Endothelial cell of hepatic sinusoid (primary cell): ENCODE data around the gene TRMT11.

Experiments
- in situ Hi-C: cut with HindIII; loops from 2 replicates; pipeline ENCODE4 v1.10.0; 2017; ENCODE audit warnings: low sequenced_read_pairs

The TRMT11 gene

DNA sequence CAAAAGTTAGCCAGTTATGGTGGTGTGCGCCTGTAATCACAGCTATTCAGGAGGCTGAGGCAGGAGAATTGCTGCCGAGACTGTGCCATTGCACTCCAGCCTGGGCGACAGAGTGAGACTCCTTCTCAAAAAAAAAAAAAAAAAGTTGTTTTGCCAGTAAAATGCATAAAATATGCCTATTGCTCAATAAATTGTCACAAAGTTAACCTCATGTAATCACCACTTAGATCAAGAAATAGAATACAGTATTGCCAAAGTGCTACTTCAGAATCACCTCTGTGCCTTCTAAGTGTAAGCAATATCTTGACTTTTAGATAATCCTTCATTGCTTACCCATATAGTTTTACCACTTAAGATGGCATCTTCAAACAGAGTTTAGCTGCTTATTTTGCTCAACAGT lies 80.7 kb downstream of the TRMT11 start:
- in situ Hi-C loops, result no loop called here

DNA sequence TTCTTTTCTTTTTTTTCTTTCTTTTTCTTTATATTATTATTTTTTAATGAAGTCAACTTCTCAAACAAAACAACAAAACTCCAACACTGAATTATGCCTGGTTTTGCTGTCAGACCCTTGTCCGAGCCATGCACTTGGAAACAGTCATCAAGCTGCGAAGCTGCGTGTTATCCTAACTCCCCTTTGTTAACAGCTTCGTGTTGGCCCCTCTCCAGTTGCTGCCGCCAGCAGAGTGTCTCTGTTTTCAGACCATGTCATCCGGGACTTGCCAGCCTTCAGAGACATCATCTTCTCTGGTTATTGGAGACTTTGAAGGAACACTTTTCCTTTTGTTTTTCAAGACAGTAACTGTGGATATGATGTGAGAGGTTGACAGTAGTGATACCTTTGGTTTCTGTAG lies 83.1 kb downstream of the TRMT11 start:
- in situ Hi-C loops, result no loop called here

DNA sequence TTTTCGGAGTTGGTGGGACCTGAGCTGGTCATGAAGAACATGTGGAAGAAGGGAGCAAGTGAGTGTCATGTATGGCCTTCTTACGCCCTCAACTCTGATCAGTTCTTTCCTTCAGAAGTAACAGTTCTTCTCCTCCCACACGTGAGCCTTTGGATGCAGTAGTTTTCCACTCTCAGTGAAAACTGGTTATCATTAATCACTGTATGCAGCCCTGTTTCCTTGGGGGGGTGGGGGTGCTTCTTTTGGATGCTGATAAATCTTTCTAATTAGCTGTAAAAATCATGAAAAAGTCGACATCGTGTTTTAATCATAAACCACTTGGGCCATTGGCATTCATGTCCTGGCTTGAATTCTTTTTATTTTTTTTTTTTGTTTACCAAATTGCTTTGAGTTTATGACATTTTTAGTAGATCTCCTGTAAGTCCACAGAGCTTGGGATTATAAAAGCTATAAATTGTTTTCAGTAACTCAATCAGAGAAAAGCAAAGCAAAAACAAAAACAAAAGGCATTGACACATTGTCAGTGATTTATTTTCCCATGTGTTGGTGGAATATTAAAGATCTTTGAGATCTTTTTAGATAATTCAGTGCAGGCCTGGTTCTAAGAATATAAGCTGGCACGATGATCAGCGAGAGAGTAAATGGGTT lies 84.8 kb downstream of the TRMT11 start:
- in situ Hi-C loops, result no loop called here

DNA sequence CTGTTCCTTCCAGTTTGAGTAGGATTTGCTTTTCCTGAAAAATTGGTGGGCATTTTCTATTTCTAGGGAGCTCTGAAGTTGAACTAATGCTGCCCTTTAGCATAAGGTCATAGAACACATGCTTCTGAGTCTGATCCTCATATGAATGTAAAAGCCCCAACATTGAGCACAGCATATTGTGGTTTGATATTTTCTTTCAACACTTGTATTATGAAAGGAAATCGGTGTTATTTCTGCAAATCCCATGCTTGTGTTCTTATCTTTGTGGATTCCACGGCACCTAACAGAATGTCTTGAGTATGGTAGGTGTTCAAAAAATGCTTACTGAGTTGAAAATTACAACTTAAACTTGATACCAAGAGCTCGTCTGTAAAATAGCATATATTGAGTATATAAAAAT lies 85.8 kb downstream of the TRMT11 start:
- in situ Hi-C loops, result no loop called here

DNA sequence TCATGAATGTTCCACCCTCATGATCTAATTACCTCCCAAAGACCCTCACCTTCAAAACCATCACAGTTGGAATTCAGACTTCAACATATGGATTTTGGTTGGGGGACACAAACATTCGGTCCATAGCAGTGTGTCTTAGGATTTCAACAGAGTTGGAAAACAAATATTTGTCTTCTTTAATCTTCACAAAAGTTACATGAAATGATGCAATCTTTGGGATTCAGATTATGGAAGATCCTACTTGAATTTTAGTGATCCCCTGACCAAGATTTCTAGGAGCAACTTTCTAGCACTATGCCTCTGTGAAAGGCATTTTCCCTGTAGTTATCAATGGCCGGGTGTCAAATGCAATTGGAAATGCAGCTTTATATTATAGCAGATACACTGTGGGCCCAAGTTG lies 86.5 kb downstream of the TRMT11 start:
- in situ Hi-C loops, result no loop called here

DNA sequence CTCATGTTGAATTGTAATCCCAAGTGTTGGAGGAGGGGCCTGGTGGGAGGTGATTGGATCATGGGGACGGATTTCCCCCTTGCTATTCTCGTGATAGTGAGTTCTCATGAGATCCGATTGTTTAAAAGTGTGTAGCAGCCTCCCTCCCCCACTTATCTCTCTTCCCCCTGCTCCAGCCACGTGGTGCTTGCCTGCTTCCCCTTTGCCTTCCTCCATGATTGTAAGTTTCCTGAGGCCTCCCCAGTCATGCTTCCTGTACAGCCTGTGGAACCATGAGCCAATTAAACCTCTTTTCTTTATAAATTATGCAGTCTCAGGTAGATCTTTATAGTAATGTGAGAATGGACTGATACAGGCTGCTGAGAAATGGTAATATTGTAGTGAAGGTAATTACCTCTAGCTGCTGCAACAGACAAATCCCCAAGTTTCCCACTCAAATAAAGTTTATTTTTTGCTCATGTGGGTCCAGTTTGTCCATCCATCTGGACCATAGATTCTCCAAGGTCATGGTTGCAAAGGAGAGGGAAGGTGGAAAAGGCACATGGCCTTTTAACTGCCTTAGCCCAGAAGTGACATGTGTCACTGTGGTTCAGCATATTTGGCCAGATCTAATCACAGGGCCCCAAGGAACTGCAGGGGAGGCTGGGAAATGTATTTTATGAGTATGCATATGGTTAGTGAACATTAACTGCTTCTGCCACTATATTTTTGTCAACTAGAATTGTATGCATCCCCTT lies 89.2 kb downstream of the TRMT11 start:
- in situ Hi-C loops, result no loop called here

DNA sequence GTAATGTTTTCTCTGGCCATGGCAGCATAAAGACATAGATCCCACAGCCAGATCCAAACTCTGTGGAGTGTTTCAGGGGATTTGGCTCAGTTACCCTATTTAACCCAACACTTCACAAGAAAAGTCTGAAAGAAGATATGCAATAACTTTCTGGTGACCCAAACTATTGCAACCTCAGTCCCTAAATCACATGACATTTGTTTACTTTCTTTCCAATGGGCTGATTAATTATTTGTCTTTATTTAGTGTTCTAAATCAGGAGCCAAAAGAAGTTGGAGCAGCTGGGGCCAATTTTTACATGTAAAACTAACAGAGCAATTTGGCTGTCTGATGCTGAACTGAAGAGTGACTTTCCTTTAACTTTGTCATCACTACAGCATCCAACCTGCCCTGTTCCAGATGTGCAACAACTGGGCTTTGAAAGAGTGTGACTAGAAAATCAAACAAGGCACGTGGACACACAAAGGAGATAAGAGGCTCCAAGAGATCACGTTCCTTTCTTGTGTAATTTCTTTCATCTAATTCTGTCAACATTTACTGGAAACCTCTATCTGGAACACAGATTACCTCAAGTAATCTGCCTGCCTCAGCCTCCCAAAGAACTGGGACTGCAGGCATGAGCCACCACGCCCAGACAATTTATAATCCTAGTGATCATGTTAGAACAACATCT lies 90.8 kb downstream of the TRMT11 start:
- in situ Hi-C loops, result no loop called here

DNA sequence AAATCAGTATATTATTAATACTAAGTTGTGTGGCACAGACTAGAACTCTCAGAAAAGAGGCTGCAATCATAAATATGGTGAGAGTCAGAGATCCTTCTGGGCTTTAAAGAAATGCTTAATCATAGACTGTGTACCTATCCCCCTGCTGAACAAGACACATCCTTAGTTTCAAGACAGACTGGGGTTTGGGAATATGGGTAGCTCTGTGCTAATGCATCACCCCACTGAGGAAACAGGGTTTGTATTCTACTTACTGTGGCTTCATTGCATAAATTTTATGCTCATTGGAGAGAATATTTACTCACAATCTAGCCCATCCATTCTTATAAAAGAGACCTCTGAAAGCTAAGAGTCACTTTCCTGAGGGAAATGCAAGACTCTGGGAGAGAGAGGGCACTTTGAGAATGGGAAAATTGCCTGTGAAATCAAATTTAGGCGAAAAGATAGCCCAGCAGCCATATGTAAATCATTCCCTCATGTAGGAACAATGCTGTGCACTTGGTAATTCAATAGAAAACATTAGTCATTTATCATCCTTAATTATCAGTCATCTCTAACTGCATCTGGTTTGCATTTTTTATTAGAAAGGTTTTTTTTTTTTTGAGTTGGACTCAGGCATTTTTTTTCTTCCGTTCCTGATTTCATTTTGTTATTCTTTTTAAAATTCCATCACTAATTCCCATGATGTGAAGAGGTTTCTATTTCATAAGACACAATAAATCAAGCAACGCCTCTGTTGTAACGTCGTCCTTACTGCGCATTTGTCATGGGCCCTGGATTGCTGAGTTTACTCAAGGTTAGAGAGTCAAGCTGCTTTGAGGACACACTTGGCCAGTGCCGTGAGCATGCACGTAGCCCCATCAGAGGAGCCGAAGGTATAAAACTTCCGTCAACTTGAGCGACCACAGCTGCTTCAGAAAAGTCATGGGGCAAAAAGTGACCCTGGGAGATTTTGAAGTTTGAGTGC lies 91.8 kb downstream of the TRMT11 start:
- in situ Hi-C loops, result no loop called here

DNA sequence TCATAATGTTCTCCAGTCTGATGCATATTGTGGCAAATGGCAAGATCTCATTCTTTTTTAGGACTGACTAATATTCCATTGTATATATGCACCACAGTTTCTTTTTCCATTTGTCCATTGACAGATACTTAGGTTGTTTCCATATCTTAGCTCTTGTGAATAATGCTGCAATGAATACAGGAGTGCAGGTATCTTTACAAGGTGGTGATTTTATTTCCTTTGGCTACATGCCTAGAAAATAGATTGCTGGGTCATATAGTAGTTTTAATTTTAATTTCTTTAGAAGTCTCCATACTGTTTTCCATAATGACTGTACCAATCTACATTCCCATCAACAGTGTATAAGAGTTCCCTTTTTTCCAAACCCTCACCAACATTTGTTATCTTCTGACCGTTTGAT lies 97.5 kb downstream of the TRMT11 start:
- in situ Hi-C loops, result no loop called here

DNA sequence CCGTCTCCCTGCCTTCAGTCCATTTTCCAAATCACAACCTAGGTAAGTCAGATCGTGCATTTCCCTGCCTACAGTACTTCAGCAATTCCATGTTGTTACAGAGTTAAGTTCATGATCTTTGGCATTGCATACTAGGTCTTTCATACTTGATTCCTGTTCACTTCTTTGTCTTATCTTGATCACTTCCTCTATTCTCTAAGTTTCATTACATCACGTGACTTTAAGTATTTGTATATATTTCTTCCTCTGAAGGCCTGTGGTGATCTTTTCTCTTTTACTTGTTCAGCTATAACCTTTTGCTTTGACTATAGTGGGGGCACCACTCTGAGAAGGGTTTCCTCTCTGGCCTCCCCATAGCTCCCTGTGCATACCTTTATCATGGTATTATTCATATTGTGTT lies 100.2 kb downstream of the TRMT11 start:
- in situ Hi-C loops, result no loop called here
